ENCODE data around the gene FOXO6.

Gene FOXO6

GRCh38 chr1:41383094-41383852, 22.0 kb downstream of the FOXO6 start:
- DNase-seq (ENCODE audit: low read depth in 2 of 2): no peak

GRCh38 chr1:41384579-41384978, 23.3 kb downstream of the FOXO6 start:
- no peak for DNase-seq (ENCODE audit: low read depth in 2 of 2)

GRCh38 chr1:41385398-41386195, 24.4 kb downstream of the FOXO6 start:
- DNase-seq (ENCODE audit: low read depth in 2 of 2): no peak

- DNase-seq (ENCODE audit: low read depth in 2 of 2): no peak
Measured at GRCh38 chr1:41386196-41386663, 25.0 kb downstream of the FOXO6 start.

- DNase-seq (ENCODE audit: low read depth in 2 of 2): no peak
Measured at GRCh38 chr1:41387667-41388091, 26.4 kb downstream of the FOXO6 start.

- no peak for DNase-seq (ENCODE audit: low read depth in 2 of 2)
Measured at GRCh38 chr1:41388510-41388909, 27.3 kb downstream of the FOXO6 start.

- DNase-seq (ENCODE audit: low read depth in 2 of 2): no peak
Measured at GRCh38 chr1:41389009-41389408, 27.8 kb downstream of the FOXO6 start.

- DNase-seq (ENCODE audit: low read depth in 2 of 2): no peak
Measured at GRCh38 chr1:41390166-41390565, 28.9 kb downstream of the FOXO6 start.

GRCh38 chr1:41390573-41390972, 29.3 kb downstream of the FOXO6 start:
- no peak for DNase-seq (ENCODE audit: low read depth in 2 of 2)

- DNase-seq (ENCODE audit: low read depth in 2 of 2): no peak
Measured at GRCh38 chr1:41391834-41392527, 30.7 kb downstream of the FOXO6 start.

GRCh38 chr1:41392528-41392924, 31.3 kb downstream of the FOXO6 start:
- no peak for DNase-seq (ENCODE audit: low read depth in 2 of 2)

GRCh38 chr1:41393716-41394368, 32.6 kb downstream of the FOXO6 start:
- no peak for DNase-seq (ENCODE audit: low read depth in 2 of 2)

- no peak for DNase-seq (ENCODE audit: low read depth in 2 of 2)
Measured at GRCh38 chr1:41394369-41394744, 33.1 kb downstream of the FOXO6 start.

GRCh38 chr1:41394959-41395956, 34.0 kb downstream of the FOXO6 start:
- DNase-seq (ENCODE audit: low read depth in 2 of 2): no peak

GRCh38 chr1:41396084-41396483, 34.9 kb downstream of the FOXO6 start:
- DNase-seq (ENCODE audit: low read depth in 2 of 2): no peak

- no peak for DNase-seq (ENCODE audit: low read depth in 2 of 2)
Measured at GRCh38 chr1:41397020-41397419, 35.8 kb downstream of the FOXO6 start.

- DNase-seq (ENCODE audit: low read depth in 2 of 2): no peak
Measured at GRCh38 chr1:41397753-41398330, 36.6 kb downstream of the FOXO6 start.

- no peak for DNase-seq (ENCODE audit: low read depth in 2 of 2)
Measured at GRCh38 chr1:41399145-41399795, 38.0 kb downstream of the FOXO6 start.

- no peak for DNase-seq (ENCODE audit: low read depth in 2 of 2)
Measured at GRCh38 chr1:41400225-41400624, 39.0 kb downstream of the FOXO6 start.

GRCh38 chr1:41401899-41402298, 40.7 kb downstream of the FOXO6 start:
- no peak for DNase-seq (ENCODE audit: low read depth in 2 of 2)

Data from stimulated activated CD4-positive, alpha-beta T cell treated with anti-CD3 and anti-CD28 coated beads, Interleukin-4, amount 100 ng/mL, for 48 hours (primary cell).